Stimulated activated CD8-positive, alpha-beta memory T cell treated with anti-CD3 and anti-CD28 coated beads, Interleukin-12 subunit alpha, Interleukin-12 subunit beta, amount 100 ng/mL, for 4 hours (primary cell): ENCODE data around the gene FBLN2.
"Not testable (repeated sequence)": the region's sequence is repeated elsewhere in the genome, so short reads cannot be mapped to it uniquely, and the experiment has no call there.

ENCODE experiments used
- DNase-seq: peaks from one replicate; pipeline ENCODE4 v3.0.0-alpha.2; 2020; ENCODE audit warnings: low read depth

The FBLN2 gene

GRCh38 chr3:13549623-13550422, 898 bp downstream of the FBLN2 start:
- no peak for DNase-seq

- no peak for DNase-seq
Observed at GRCh38 chr3:13550423-13550690, 1.4 kb downstream of the FBLN2 start.

DNA sequence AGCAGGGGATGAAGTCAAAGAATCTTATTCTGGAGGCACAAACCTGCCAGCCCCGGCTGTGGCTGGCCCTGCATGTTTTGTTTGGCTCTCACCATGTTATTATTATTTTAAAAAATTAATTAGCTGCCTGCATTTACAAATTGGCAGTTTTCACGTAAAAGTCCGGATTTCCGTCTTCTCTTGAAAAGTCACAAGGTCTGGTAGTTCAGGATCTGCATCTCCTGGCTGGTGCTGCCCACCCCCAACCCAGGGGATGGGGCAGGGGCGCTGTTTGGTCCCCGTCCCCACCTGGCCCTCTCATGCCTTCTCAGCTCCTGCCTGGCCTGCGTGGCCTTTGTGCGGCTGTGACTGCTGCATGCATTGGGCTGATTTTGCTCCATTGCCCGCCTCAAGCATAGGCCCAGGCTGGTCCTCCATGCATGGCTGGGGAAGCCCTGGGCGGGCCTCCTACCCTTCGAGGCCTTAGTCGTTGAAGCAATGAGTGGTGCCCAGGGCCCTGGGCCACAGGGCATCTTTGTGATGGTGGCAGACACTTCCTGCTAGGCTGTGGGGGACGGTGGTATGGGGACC, 2.0 kb downstream of the FBLN2 start:
- DNase-seq = no peak

DNA sequence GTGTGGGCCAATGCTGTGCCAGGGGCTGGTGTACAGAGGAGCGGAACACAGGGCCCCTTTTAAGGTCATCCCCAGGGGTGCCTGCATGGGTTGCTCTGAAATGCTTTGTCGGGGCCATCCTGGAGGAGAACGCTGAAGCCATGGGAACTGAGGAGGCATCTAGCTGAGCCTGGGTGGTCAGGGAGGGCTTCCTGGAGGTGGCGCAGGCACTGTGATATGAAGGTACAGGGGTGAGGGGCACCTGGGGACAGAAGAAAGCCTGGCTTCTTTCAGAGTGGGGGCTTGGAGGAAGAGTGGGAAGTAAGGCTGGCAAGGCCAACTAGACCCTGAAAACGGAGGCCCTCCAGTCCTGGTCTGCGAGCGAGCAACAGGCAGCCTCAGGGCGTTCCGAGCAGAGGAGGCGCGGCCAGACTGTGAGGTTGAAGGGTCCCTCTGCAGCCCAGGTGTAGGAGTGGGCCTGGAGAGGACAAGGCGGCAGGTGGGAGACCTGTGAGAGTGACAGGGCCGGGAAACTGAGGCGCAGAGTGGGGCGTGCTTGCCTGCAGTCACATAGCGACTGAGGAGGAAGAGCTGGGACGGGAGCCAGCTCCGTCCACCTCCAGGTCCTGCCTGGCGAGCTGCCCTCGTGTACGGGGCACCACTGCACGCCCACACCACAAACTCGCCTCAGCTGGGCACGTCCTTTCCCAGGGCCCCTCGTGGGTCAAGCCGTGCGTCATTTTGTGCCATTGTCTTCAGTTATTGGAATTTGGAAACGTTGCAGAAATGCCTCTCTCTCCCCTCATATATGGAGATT, 4.1 kb downstream of the FBLN2 start:
- no peak for DNase-seq

GRCh38 chr3:13553686-13554085, 4.8 kb downstream of the FBLN2 start:
- DNase-seq = no peak

DNA sequence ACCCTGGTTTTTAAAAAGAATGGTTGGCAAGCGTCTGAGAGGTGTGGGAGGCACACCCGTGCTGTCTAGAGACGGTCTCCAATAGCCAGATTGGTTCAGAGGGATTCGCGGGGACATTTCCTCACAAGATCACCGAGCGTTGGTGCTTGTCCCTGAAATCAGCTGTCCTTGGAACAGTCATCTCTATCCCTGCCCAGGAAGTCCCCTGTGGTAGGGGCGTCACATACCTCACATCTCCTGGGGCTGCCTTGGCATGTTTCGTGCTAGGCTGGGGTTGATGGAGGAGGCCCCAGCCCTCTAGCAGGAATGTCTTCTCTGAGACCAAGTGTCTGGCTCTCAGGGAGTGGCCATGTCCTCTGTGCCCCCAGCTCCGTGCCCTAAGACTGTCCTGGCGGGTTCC, 6.8 kb downstream of the FBLN2 start:
- DNase-seq = no peak

DNA sequence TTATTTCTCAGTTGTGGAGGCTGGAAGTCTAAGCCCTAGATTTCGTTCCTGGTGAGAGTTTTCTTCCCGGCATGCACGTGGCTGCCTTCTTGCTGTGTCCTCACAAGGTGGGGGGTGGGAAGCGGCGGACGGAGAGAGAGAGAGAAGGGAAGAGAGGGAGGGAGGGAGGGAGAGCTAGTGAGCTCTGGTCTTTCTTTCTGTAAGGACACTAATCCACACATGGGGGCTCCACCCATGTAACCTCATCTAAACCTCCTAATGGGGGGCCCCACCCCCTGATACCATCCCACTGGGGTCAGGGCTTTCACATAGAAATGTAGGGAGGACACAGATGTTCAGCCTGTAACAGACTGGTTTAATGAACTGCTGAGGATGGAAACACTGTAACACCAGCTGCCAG, 7.3 kb downstream of the FBLN2 start:
- DNase-seq = no peak

- DNase-seq = no peak
Observed at GRCh38 chr3:13556917-13557316, 8.0 kb downstream of the FBLN2 start.

DNA sequence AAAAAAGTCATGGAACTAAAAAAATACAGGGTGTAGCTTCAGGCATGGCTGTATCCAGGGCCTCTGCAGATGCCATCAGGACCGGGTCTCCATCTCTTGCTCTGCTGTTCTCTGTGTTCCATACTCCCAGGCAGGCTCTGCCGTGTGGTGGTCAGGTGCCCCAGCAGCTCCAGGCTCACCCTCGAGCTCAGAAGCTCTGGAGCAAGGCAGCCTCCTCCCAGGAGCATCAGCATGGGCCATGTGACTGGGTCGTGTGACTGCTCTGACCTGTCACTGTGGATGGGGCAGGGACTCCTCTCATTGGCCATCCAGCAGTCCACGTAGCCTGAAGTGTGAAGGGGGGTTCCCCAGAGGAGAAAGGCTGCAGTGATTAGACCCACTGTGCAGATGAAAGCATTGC, 8.5 kb downstream of the FBLN2 start:
- no peak for DNase-seq

DNA sequence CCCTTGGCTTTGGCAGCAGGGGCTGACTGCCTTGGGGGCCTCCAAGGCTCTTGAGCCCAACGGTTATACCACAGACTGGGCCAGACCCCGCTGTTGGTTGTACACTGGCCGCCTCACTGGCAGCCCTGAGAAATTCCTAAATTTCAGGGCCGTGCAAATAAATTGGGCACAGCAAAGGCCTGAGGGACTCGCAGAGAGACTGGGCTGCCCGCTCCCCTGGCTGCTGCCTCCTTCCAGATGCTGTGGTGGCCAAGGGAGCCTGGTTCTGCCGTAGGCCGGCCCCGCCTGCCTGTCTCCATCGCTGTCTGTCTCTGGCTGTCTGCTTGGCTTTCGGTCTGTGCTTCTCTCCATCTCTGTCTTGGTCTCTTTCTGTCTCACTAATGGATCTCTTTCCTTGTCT, 9.0 kb downstream of the FBLN2 start:
- DNase-seq = no peak

DNA sequence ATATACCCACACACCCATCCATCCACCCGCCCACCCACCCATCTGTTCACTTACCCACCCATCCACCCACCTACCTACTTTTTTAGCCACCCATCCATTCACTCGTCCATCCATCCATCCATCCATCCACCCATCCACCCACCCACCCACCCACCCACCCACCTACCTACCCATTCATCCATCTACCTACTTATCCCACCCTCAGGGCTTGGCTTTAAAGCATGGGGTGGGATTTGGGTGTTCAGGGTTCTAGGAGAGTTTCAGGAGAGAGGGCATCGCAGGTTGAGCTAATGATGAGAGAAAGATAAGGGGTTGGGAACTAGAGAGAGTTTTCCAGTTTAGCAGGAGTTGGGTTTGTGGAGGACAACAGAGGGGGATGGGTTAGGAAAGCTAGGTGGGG, 9.7 kb downstream of the FBLN2 start:
- no peak for DNase-seq

GRCh38 chr3:13559764-13560525, 11.0 kb downstream of the FBLN2 start:
- no peak for DNase-seq

- no peak for DNase-seq
Observed at GRCh38 chr3:13561376-13561775, 12.5 kb downstream of the FBLN2 start.

- DNase-seq = no peak
Observed at GRCh38 chr3:13561967-13562366, 13.0 kb downstream of the FBLN2 start.

- not testable (repeated sequence) for DNase-seq
Observed at GRCh38 chr3:13562421-13562820, 13.5 kb downstream of the FBLN2 start.

DNA sequence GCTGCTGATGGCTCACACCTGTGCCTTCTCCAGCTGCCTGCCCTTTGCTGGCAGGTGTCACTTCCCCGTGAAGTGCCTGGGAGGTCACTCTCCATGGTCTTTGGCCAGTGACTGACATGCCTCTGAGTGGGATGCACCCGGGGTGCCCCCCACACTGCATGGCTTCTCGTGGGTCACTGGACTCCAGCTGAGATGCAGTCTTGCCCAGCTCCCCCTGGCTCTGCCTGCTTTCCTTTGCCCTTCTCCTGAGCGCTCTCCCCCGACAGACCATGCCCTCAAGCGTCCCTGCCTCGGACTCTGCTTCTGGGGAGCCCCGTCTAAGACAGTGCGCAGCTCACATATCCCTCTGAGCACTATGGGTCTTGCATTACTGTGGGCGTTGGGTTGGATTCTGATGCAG, 14.4 kb downstream of the FBLN2 start:
- no peak for DNase-seq

DNA sequence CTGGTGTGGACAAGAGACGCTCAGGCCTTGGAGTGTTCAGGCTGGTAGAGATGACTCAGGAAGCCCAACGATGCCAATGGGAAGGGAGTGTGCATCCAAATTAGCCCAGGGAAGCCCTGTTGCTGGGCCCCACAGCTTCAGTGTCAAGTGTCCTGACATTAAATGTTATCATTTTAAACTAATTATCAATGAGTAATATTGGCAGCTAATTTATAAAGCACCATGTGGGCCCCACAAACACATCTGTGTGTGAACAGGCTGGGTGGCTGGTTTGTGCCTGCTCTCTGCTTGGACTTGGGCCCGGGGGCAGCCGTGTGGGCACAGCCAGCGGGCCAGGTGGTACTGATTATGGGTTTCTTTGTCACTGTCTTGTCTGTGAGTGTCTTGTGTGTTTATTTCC, 15.0 kb downstream of the FBLN2 start:
- DNase-seq = no peak

DNA sequence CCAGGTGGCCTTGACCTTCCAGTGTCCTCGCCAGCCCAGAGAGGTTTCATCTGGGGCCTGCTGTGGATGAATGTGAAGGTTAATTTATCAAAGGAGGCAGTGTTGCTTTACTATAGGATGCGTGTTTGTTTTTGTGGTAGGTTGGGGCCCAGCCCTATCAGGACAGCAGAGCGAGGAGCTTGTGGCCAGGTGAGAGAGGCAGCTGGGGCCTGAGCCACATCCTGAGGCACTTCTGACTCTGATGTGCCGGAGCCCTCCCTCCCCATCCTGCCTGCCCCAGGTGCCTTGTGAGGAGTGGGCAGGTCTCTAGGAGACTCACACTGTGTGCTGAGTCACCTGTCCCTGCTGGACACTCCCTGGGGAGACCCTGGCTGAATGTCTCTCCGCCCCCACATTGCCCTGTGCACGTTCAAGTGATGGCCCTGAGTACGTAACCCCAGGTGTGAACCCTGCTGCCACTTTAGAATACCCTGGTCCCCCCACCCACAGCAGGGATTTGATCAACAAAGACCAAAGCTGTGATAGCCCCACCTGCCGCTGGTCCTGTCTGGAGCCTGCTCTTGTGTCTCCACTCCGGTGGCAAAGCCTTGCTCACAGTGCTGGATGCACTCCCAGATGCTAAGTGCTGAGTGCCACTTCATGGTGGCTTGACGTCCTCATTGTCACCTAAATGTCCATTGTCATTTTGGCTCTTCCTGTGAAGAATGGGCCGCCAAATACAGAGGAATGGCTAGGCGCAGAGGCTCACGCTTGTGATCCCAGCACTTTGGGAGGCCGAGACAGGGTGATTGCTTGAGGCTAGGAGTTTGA, 16.0 kb downstream of the FBLN2 start:
- DNase-seq = no peak

DNA sequence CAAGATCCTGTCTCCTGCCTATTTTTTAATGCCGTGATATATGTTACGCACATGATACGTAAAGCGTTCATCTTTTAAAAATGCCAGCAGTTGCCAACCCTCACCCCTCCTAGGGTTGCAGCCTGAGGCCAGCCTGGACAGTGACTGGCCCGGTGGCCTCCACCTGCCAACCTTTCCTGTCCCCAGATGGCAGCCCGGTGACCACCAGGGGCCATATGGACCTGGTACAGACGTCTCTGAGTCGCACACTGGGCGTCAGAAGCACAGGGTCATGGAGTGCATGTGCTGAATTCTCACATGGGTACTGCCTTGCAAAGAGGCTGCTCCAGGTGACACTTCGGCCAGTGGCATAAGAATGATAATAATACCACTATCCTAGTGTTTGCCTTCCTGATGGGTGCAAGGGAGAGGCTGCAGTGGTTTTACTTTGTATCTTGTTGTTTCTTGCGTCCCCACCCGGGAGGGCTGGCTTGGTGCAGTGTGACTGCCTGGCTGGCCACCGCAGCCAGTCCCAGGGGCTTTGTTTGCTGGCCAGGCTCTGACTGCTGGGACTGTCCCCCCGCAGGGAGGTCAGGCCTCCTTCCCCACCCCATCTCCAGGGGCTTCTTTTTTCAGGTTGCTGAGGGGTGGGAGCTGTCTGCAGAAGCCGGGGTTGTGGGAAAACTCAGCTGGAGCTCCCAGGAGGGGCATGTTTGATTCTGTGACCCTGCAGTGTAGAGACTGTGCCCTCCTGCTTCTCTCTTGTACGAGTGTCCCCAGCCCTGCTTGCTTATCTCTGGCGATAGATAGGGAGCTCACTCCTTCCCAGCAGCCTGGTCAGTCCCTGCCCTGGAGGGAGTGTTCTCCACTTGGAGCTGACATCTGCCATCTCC, 16.9 kb downstream of the FBLN2 start:
- DNase-seq = no peak

DNA sequence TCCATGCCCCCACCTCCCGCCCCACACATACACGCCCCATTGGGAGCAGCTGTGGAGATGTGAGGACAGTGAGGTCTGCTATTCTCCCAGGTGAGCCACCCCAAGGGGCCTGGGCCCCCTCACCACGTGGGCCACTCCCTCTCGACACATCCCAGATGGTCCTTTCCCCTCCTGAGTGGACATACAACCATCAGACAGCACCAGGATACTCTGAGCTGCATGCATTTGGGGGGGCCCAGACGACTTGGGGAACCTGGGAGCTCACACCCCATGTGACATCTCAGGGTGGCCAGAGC, 17.5 kb downstream of the FBLN2 start:
- DNase-seq = no peak

DNA sequence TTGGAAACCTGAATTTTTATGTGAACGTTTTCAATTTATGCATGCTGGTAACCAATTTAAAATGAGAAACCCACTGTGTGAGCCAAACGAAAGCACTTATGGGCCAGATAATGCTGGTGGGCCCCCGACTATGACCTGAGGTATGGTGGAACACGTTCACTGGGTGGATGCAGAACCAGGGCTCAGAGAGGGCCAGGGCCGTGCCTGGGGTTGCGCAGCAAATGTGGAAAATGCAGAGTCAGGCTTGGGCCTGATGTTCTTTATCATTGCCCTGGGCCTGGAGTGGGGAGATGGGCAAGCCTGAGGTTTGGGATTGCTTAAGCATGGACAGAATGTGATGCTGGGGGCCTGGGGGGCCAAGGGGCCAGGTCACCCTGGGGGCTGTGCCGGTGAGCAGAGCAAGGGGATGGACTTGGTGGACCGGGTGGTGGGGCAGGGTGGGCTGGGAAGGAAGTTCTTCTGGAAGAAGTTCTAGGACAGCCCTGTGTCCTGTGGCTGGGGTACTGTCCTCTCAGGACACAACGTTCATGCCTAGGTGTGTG, 17.9 kb downstream of the FBLN2 start:
- no peak for DNase-seq
